ENCODE measurements around the gene RASA3.

GRCh38 chr13:113971471-113972231 lies 160.8 kb downstream of the RASA3 start:
- TF ChIP-seq, protein P1, sequence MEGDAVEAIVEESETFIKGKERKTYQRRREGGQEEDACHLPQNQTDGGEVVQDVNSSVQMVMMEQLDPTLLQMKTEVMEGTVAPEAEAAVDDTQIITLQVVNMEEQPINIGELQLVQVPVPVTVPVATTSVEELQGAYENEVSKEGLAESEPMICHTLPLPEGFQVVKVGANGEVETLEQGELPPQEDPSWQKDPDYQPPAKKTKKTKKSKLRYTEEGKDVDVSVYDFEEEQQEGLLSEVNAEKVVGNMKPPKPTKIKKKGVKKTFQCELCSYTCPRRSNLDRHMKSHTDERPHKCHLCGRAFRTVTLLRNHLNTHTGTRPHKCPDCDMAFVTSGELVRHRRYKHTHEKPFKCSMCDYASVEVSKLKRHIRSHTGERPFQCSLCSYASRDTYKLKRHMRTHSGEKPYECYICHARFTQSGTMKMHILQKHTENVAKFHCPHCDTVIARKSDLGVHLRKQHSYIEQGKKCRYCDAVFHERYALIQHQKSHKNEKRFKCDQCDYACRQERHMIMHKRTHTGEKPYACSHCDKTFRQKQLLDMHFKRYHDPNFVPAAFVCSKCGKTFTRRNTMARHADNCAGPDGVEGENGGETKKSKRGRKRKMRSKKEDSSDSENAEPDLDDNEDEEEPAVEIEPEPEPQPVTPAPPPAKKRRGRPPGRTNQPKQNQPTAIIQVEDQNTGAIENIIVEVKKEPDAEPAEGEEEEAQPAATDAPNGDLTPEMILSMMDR (IDR thresholded peaks at IDR 0.05) = no peak
- no peak for TF ChIP-seq EP300 (IDR thresholded peaks at IDR 0.05; ENCODE audit: low read depth)

Data from transverse colon (tissue), 3 donors.